Ramos (cell line): ENCODE results near the gene LIMA1.
"Not testable (repeated sequence)": the region's sequence is repeated elsewhere in the genome, so short reads cannot be mapped to it uniquely, and the experiment has no call there.

Source experiments
- in situ Hi-C: fragments of 300-500 bp; cut with MboI; formaldehyde crosslinking; loops from one replicate; pipeline ENCODE4 v1.14.3; 2022; ENCODE audit warnings: low sequenced_read_pairs; ENCODE audit not compliant: unreplicated experiment

LIMA1 gene

DNA sequence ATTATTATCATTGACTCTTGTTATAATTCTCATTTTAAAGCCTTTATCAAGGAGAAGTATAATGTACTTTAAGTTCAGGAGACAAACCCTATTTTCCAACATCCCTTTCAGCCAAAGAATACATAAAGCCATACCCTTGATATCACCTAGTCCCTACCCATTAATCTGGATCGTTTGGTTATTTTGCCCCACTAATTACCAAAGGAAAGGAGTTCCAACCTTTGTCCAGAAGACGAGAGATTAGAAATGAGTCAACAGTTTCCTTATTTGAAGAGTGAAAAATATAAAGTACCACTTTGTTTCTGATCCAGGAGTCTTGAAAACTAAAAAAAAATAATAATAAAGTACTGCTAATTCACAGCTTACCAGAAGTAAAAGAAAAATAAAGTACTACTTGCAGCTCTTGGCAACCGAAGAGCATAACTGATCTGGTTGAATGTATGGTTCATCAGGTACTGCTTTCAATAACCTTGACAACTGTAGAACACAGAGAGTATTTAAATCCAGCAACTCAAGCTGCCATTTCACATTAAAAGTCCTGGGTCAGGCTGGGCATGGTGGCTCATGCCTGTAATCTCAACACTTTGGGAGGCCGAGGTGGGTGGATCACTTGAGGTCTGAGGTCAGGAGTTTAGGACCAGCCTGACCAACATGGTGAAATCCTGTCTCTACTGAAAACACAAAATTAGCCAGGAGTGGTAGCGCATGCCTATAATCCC is 33.7 kb downstream of the LIMA1 start:
- in situ Hi-C loops, result no loop called here

DNA sequence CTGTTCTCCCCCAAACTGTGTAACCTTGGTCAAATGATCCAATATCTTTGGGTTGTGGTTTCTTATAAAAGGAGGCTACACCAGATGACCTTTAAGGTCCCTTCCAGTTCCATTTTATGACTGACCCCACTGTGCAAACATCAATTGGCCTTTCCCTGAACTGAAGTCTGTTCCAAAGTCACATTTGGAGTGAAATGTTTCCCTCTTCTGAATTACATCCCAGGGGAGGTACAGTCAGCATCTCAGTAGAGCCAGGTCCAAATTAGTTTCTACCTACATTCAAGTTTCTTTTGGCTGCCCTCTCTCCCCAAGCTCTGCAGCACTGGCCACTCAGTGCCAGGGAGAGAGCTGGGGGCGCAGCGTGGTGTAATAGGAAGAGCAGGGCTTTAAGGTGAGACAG is 34.4 kb downstream of the LIMA1 start:
- in situ Hi-C loops, result no loop called here

DNA sequence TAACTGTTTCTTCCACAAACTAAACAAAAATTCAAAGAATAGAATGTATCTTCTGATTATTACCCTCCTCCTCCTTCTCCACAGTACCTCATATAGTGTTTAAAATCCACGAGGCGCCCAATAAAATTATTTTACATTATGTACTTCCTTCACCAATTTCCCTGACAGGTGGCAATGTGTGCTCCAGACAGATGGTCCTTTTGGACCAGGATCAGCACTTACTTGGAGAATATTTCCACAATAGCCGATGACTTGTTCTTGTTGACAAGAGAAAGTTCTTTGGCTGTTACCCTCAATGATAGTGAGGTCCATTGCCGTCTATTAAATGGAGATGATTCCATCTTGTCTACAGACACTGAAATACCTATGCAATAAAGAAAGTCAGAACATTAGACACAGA is 34.9 kb downstream of the LIMA1 start:
- in situ Hi-C loops, result no loop called here

DNA sequence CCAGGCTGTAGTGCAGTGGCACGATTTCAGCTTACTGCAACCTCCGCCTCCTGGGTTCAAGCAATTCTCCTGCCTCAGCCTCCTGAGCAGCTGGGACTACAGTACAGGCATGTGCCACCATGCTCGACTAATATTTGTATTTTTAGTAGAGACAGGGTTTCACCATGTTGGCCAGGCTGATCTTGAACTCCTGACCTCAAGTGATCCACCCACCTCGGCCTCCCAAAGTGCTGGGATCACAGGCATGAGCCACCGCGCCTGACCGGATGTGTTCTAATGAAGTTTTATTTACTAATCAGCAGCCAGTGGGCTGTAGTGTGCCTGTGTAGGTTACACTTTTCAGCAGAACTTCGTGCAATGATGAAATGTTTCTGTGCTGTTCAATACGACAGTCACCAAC is 35.7 kb downstream of the LIMA1 start:
- in situ Hi-C loops, result not testable (repeated sequence)

DNA sequence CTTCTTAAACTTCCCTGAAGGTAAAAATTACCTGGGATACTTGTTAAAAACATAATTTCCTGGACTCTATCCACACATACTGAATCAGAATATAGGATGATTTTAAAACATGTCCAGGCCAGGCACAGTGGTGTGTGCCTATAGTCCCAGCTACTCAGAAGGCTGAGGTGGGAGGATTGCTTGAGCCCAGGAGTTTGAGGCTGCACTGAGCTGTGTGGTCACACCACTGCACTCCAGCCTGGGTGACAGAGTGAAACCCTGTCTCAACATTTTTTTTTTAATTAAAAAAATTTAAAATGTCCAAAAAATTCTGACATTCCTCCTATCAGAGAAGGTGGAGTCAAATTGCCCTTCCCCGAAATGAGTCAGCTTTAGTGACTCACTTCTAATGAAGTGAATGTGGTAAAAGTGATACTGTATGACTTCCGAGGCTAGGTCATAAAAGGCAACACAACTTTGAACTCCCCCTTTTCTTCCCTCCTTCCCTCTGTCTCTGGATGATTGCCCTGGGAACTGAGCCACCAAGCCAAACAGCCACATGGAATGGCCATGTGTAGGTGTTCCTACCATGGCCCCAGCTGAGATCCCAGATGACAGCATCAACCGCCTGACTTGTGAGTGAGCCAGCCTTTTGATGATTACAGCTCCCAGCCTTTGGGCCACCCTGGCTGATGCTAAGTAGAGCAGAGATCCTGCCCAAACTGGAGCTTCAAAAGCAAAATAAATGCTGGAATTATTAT is 36.3 kb downstream of the LIMA1 start:
- in situ Hi-C loops, result no loop called here

DNA sequence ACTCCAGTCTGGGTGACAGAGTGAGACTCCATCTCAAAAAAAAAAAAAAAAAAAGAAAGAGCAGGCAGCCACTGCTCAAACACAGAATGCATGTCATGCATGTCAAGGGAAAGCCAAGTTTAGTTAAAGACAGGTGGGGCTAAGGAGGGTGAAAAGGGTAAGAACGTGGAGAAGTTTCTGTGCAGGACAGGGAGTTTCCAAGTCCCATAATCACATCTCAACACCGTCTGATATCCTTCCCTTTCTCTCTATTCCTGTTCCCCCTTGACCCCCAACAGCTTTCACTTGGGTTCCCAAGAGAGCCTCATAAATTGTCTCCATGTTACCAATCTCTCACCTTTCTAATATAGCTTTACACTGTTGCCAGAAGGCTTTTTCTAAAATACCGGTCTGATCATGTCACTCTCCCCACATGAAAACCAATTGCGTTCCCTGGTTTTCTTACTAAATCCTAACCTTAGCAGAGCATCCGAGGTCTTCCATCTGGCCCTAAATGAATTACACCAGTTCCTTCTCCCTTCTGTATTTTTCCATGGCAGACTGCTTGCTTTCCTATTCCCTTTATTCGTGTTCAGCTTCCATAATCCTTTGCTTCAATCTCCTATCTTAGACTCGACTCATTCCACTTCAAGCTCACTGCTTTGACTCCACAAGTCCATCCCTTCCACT is 37.0 kb downstream of the LIMA1 start:
- in situ Hi-C loops, result no loop called here

DNA sequence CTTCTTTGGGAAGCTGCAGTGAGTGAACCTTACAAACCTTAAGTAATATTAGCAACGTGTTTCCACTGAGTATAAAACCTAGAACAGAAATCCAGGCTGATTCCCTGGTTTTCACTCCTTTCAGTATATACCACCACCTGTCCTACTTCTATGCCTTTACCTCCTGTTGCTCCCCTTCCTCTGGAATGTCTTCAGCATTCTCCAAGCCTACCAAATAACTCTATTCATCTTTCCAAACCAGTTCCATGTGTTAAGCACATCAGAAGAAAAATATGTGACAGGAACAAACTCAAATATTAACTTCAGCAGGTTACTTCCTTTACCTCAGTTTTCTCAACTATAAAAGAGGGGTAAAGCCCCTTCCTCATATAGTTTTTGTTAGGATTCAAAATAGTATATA is 39.8 kb downstream of the LIMA1 start:
- in situ Hi-C loops, result no loop called here

DNA sequence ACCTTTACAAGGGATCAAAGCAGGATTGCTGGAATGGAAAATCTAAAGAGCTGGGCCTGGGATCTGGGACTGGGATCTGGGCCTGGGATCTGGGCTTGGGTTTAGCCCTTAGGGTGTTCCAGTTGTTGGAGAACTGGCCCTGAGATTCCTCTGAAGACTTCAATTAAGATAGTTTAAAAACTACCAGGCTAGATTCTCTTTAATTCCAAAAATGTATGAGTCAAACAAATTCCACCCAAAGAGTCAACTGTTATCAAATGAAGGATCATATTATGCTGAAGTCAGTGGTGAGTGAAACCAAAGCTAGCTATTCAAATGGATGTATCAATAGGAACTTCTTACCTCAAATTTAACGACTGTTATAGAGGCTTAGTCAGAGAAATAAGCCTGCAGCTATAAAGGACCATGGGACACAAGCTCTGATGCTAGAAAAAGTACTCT is 40.5 kb downstream of the LIMA1 start:
- in situ Hi-C loops, result no loop called here

DNA sequence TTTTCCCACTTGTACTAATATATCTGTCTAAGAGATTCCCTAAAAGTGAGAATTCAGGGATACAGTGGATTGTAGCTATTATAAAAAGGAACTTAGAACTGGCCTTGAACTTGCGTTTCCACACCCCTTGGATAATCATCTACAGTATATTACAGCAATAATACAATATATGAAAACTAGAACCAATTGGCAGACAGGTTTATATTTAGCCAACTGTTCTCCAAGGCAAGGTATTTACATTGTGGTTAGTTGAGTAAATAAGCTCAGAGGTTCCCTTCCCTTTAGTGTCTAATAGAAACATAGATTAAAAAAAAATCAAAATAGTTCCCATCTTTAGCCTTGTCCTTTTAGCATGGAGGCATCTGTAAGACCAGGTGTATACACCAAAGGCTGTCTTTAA is 42.1 kb downstream of the LIMA1 start:
- in situ Hi-C loops, result no loop called here

DNA sequence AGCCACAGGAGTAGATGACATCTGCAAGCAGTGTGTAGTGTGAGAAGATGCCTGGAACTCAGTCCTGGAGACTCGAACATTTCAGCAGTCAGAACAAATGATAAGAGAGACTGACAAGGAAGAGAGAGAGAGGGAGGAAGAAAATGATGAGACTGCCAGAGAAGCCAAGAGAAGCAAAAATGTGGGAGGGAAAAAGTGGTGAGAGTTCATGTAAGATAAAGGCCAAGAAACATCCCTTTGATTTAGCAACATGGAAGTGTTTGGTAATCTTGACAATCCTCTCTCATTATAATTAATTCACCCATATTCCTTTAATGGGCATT is 42.6 kb downstream of the LIMA1 start:
- in situ Hi-C loops, result no loop called here

DNA sequence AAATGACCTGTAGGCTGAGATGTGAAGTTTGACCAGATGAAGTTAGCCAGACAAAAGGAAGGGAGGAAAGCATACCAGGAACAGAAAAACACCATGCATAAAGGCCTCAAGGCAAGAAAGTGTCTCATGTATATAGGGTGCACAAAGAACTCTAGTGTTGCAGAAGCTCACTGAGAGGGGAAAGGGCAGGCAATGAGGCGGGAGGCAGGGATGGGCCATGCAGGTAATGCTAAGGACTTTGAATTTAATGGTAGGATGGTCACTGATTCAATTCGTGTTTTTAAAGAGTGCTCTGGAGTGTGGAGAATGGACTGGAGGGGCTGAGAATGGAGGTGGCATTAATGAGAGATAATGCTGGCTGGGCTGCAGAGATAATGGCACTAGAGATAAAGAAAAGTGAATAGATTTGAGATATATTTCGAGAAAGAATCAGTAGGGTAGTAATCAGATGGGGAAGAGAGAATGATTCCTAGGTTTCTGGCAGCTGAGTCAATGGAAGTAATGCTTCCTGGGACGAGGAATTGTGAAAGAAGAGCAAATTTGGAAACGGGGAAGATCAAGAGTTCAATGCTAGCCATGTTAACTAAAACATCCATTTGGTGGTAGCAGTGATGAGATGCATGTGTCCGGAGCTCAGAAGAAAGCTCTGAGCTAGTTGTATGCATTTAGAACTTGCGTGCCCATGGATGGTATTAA is 43.1 kb downstream of the LIMA1 start:
- in situ Hi-C loops, result no loop called here

DNA sequence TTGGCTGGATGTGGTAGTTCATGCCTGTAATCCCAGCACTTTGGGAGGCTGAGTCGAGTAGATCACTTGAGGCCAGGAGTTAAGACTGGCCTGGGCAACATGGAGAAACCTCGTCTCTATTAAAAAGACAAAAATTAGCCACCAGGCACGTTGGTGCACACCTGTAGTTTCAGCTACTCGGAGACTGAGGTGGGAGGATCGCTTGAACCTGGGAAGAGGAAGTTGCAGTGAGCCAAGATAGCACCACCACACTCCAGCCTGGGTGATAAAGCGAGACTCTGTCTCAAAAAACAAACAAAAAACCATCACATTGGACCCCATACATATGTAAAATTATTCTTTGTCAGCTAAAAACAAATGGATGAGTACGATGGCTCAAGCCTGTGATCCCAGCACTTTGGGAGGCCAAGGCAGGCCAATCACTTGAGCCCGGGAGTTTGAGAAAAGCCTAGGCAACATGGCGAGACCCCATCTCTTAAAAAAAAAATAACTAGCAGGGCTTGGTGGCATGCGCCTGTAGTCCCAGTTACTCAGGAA is 43.9 kb downstream of the LIMA1 start:
- in situ Hi-C loops, result no loop called here

DNA sequence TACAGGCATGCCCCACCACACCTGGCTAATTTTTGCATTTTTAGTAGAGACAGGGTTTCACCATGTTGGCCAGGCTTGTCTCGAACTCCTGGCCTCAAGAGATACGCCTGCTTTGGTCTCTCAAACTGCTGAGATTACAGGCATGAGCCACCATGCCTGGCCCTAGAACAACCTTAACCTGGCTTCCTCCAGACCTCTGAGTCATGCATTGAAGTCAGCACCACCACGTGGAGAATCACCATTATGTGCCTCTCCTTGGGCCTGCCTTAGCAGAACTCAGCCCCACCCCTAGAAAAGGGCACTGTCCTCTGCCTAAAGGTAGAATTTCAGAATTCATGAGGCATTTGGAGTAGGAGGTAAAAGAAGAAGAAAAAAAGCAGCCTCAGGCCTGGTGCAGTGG is 49.0 kb downstream of the LIMA1 start:
- in situ Hi-C loops, result no loop called here

DNA sequence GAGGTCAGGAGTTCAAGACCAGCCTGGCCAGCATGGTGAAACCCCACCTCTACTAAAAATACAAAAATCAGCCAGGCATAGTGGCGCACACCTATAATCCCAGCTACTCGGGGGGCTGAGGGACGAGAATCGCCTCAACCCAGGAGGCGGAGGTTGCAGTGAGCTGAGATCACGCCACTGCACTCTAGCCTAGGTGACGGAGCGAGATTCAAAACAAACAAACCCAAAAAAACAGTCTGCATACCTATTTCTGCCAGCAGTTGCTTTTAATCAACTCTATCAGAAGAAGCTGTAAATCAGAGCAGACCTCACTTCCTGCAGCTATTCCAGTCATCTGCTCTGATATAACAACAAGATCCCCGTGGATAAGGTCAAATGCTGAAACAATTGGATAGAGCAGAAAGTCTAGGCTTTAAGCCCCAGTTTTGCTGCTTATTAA is 50.5 kb downstream of the LIMA1 start:
- in situ Hi-C loops, result no loop called here

DNA sequence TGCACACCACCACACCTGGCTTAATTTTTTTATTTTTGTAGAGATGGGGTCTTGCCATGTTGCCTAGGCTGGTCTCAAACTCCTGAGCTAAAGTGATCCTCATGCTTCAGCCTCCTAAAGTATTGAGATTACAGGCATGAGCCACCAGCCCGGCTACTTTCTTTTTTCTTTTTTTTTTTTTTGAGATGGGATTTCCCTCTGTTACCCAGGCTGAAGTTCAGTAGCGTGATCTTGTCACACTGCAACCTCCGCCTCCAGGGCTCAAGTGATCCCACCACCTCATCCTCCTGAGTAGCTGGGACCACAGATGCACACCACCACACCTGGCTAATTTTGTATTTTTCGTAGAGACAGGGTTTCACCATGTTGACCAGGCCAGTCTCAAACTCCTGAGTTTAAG is 51.1 kb downstream of the LIMA1 start:
- in situ Hi-C loops, result no loop called here

DNA sequence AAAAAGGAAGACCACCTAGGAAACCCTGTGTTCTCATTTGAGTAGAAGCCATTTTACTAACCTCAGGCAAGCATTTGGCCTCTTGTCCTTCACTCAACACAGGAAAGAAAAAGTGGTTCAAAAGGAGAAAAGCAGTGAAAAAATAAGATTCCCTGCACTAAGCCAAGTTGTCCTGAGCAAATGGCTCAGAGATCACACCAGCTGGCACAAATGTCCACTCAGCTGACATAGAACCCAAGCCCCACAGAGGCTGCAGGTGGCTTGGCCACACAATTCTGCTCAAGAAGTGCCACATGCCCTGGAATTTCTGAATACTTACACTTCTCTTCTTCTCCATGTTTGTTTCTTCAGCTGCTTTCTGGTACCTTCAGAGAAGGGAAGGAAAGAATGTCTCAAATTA is 52.0 kb downstream of the LIMA1 start:
- in situ Hi-C loops, result no loop called here

DNA sequence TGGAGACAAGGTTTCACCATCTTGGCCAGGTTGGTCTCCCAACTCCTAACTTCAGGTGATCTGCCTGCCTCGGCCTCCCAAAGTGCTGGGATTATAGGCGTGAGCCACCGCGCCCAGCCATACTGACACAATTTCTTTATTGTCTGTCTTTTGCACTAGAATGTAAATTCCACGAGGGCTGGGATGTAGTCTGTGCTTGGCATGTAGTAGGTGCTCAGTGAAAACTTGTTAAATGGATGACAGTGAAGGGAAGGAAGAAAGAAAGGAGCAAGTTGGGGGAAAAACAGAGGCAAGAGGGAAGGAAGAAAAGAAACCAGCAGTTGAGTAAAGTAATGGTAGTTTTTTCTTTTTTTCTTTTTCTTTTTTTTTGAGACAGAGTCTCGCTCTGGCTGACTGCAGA is 53.1 kb downstream of the LIMA1 start:
- in situ Hi-C loops, result no loop called here

DNA sequence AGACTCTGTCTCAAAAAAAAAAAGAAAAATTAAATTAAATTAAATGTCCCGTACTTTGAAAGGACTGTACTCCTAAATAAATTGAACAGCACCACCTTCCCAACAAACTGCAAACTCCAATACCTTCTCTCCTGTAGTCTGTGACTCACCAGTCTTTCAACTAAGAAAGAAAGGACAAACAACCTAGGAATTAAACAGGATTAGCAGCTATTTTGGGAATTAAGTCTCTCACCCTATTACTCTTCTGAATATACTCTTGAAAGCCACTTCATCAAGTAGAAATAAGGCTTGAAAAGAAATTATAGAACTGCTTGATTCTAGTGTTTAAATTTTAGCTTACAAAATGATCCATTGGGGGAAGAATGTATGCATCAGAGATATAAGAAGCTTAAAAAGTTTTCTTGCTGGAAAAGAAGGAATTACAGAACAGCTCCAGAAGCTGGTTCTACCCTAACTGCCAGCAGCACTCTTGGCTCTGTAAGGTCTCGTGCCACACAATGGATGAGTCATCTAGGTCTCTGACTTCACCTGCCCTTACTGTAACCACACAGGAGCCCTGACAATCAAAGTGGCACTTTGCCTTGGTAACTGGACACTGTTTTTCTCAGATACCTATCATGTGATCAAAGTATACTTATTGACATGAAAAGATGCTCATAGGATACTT is 59.2 kb downstream of the LIMA1 start:
- in situ Hi-C loops, result no loop called here

DNA sequence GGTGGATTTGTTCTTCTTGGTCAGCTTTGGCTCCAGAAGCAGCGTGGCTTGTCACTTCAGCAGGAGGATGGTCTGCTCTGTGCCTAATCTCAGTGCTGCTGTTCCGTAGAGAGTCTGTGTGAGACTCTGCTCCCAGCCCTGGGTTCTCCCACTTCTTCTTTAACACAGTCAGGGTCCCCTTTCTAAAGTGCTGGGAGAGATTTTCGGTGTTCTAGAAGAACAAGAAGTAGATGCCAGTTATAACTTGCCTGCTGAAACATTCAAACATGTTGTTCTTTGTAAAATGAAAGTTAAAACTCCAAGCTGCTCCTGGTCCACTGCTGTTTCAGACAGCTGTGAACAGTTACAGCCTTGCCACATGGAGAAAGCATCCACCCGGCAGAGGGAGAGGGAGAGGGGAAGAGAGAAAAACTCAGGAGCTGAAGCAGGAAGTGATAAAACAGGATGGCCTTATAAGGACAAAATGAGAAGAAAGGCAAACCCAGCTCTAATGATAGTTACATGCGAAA is 61.0 kb downstream of the LIMA1 start:
- in situ Hi-C loops, result no loop called here
